GM18520 (cell line): ENCODE data around the gene USP37.

ENCODE experiments used
- ATAC-seq: cut with Tn5 transposase; IDR thresholded peaks from one replicate; pipeline ENCODE4 v1.9.1; 2021; ENCODE audit not compliant: unreplicated experiment

USP37 gene

GRCh38 chr2:218405086-218405745, 162.9 kb downstream of the USP37 start:
- no peak for ATAC-seq

GRCh38 chr2:218404351-218405085, 163.6 kb downstream of the USP37 start:
- ATAC-seq, result no peak

- ATAC-seq, result no peak
Observed at GRCh38 chr2:218403810-218404209, 164.3 kb downstream of the USP37 start.

- ATAC-seq, result no peak
Observed at GRCh38 chr2:218402911-218403411, 165.2 kb downstream of the USP37 start.

- ATAC-seq, result no peak
Observed at GRCh38 chr2:218402491-218402901, 165.7 kb downstream of the USP37 start.

- no peak for ATAC-seq
Observed at GRCh38 chr2:218401890-218402289, 166.3 kb downstream of the USP37 start.

GRCh38 chr2:218400930-218401881, 166.9 kb downstream of the USP37 start:
- ATAC-seq, result no peak
